ENCODE results near the gene MALT1. TPM values are rescaled to one million over a fixed set of nuclear protein-coding genes. Genes with fewer than 3 reads are reported as not detected.

MALT1 gene
- total RNA-seq, 1 donor from 2014 or later = 28.4 TPM

GRCh38 chr18:58694221-58694620 is 23.0 kb downstream of the MALT1 start:
- no peaks in the 10 kb centered on the region for H4K20me1 ChIP-seq (ENCODE audit: low read depth)
- no peak overlapping the region for H3K4me3 ChIP-seq
- peaks cover 3% of the 10 kb centered on the region for H3K27me3 Mint-ChIP-seq (ENCODE audit: insufficient read depth, low read depth)
- no peak for DNase-seq (ENCODE audit: low spot score)
- no peak overlapping the region for H2AFZ ChIP-seq (replicated peaks)
- peaks cover 16% of the 10 kb centered on the region for H3K4me1 Mint-ChIP-seq
- H3K27ac Mint-ChIP-seq = no peak overlapping the region
- H3K9ac ChIP-seq = no peak overlapping the region
- H3K79me2 ChIP-seq (ENCODE audit: low read depth) = no peaks in the 10 kb centered on the region
- H3K27me3 ChIP-seq = no peaks in the 10 kb centered on the region
- no peaks in the 10 kb centered on the region for H3K9me3 ChIP-seq (ENCODE audit: low read depth)
- H3K27ac ChIP-seq = no peak overlapping the region
- no peak overlapping the region for H3K4me3 Mint-ChIP-seq
- H3K36me3 ChIP-seq = no peaks in the 10 kb centered on the region
- peaks cover 43% of the 10 kb centered on the region for H3K36me3 Mint-ChIP-seq
- no peaks in the 10 kb centered on the region for H3F3A ChIP-seq (ENCODE audit: low read depth)
- peaks cover 2% of the 10 kb centered on the region for H3K9me3 Mint-ChIP-seq
- no peak overlapping the region for H3K4me2 ChIP-seq
- H3K4me1 ChIP-seq = peaks cover 6% of the 10 kb centered on the region
- no peak for TF ChIP-seq EZH2phosphoT487 (IDR thresholded peaks at IDR 0.05)
- TF ChIP-seq, protein P1, sequence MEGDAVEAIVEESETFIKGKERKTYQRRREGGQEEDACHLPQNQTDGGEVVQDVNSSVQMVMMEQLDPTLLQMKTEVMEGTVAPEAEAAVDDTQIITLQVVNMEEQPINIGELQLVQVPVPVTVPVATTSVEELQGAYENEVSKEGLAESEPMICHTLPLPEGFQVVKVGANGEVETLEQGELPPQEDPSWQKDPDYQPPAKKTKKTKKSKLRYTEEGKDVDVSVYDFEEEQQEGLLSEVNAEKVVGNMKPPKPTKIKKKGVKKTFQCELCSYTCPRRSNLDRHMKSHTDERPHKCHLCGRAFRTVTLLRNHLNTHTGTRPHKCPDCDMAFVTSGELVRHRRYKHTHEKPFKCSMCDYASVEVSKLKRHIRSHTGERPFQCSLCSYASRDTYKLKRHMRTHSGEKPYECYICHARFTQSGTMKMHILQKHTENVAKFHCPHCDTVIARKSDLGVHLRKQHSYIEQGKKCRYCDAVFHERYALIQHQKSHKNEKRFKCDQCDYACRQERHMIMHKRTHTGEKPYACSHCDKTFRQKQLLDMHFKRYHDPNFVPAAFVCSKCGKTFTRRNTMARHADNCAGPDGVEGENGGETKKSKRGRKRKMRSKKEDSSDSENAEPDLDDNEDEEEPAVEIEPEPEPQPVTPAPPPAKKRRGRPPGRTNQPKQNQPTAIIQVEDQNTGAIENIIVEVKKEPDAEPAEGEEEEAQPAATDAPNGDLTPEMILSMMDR (IDR thresholded peaks at IDR 0.05) = no peak
- no peak for TF ChIP-seq EZH2 (IDR thresholded peaks at IDR 0.05)

- H3K4me1 Mint-ChIP-seq = peaks cover 16% of the 10 kb centered on the region
- Histone ChIP-seq H3K79me2 (ENCODE audit: low read depth) (no peaks in the 10 kb centered on the region), H3K9me3 (ENCODE audit: low read depth) (no peaks in the 10 kb centered on the region), H3K9ac (no peak overlapping the region), H3K4me1 (peaks cover 6% of the 10 kb centered on the region), H3K4me2 (no peak overlapping the region), H3K4me3 (no peak overlapping the region), H3K27me3 (no peaks in the 10 kb centered on the region), H3K36me3 (no peaks in the 10 kb centered on the region), H3K27ac (no peak overlapping the region), H2AFZ (replicated peaks) (no peak overlapping the region), H4K20me1 (ENCODE audit: low read depth) (no peaks in the 10 kb centered on the region), H3F3A (ENCODE audit: low read depth) (no peaks in the 10 kb centered on the region)
- no peak for DNase-seq (ENCODE audit: low spot score)
- H3K27me3 Mint-ChIP-seq (ENCODE audit: insufficient read depth, low read depth) = peaks cover 3% of the 10 kb centered on the region
- peaks cover 36% of the 10 kb centered on the region for H3K36me3 Mint-ChIP-seq
- peaks cover 2% of the 10 kb centered on the region for H3K9me3 Mint-ChIP-seq
- no peak overlapping the region for H3K27ac Mint-ChIP-seq
- TF ChIP-seq EZH2phosphoT487 (IDR thresholded peaks at IDR 0.05) = no peak
- no peak for TF ChIP-seq EZH2 (IDR thresholded peaks at IDR 0.05)
- TF ChIP-seq, protein P1 (IDR thresholded peaks at IDR 0.05) = no peak
- no peak overlapping the region for H3K4me3 Mint-ChIP-seq
Measured at GRCh38 chr18:58694720-58695468, 23.6 kb downstream of the MALT1 start.

DNA sequence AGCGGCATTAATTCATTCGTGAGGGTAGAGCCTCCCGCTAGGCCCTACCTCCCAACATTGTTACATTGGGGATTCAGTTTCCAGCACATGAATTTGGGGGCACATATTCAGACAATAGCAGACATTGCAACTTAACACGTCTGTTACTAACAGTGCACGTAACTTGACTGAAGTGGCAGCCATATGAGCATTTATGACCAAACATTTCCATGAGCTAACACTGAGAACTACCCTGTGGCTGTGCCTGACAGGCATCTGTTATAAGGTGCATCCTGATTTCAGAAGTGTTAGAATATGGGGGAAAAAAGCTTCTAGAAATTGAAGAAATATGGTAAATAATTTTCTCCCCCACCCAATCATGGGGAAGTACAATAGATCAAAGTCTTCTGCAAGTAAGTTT is 24.5 kb downstream of the MALT1 start:
- Histone ChIP-seq H3K9me3 (ENCODE audit: low read depth) (no peaks in the 10 kb centered on the region), H3K27ac (no peak overlapping the region), H3F3A (ENCODE audit: low read depth) (no peaks in the 10 kb centered on the region), H3K4me3 (no peak overlapping the region), H4K20me1 (ENCODE audit: low read depth) (no peaks in the 10 kb centered on the region), H3K36me3 (no peaks in the 10 kb centered on the region), H3K4me2 (no peak overlapping the region), H3K4me1 (peaks cover 9% of the 10 kb centered on the region), H2AFZ (replicated peaks) (no peak overlapping the region), H3K9ac (no peak overlapping the region), H3K79me2 (ENCODE audit: low read depth) (no peaks in the 10 kb centered on the region), H3K27me3 (no peaks in the 10 kb centered on the region)
- H3K27ac Mint-ChIP-seq = no peak overlapping the region
- peaks cover 29% of the 10 kb centered on the region for H3K36me3 Mint-ChIP-seq
- no peaks in the 10 kb centered on the region for H3K27me3 Mint-ChIP-seq (ENCODE audit: insufficient read depth, low read depth)
- no peak for TF ChIP-seq EZH2 (IDR thresholded peaks at IDR 0.05)
- no peak for TF ChIP-seq EZH2phosphoT487 (IDR thresholded peaks at IDR 0.05)
- TF ChIP-seq, protein P1 (IDR thresholded peaks at IDR 0.05) = no peak
- H3K4me1 Mint-ChIP-seq = peaks cover 13% of the 10 kb centered on the region
- DNase-seq (ENCODE audit: low spot score) = no peak
- no peak overlapping the region for H3K4me3 Mint-ChIP-seq
- no peaks in the 10 kb centered on the region for H3K9me3 Mint-ChIP-seq
